Neural cell (in vitro differentiated cells): ENCODE results near the gene FGB.

Experiments used
- POLR2AphosphoS5 ChIP-seq: IDR thresholded peaks from 2 replicates; pipeline ENCODE4 v1.6.1; 2012
- RAD21 ChIP-seq: fragments of 450-650 bp; conservative IDR thresholded peaks from 2 replicates; pipeline ENCODE4 v1.6.1; 2014; ENCODE audit warnings: antibody characterized with exemption, mild to moderate bottlenecking, moderate library complexity
- TF ChIP-seq, protein P1 (sequence below): fragments of 450-650 bp; IDR thresholded peaks from 2 replicates; pipeline ENCODE4 v1.5.1; 2014; ENCODE audit warnings: antibody characterized with exemption, mild to moderate bottlenecking, moderate library complexity; ENCODE audit not compliant: poor library complexity, severe bottlenecking

DNA sequence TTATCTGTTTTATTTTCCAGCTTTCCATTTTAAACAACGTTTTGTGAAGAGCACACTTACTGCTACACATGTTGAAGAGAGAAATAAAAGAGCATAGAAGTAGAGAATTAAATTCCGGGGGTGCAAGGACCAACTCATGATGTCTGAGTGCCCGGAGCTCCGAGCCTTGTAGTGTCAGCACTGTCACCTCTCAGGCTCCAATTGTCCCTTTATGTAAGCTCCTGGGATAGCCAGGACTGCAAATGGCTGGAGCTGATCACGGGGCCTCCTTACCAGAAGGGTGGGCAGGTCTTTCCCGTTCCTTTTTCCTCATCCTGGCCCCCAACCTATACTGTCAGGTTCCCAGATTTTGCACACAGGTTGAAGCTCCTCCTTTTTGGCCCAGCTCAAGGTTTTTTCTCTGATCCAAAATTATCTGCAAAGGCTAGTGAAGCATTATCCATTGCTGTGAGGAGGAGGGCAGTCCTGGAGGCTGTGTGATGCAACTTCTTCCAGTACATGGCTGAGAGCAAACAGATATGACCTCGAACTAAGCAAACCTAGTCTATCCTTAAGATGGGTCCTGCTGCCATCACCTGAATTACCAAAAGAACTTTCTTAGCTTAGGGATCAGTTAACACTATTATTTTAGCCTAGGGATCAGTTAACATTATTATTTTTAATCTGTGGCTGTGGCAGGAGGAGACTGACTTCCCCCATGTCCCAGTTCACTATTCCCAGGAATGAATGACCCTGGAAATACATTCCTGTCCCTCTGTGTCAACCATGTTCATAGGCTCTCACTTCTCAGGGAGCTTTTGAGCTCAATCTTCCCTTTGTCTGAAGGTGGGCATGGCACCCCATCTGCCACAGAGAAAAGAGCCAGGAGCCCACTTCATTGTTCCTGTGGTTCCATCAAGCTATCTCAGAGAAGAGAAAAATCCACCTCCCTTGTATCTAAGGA, 49.9 kb downstream of the FGB start, which contains the start of gene FGG:
- TF ChIP-seq, protein P1, sequence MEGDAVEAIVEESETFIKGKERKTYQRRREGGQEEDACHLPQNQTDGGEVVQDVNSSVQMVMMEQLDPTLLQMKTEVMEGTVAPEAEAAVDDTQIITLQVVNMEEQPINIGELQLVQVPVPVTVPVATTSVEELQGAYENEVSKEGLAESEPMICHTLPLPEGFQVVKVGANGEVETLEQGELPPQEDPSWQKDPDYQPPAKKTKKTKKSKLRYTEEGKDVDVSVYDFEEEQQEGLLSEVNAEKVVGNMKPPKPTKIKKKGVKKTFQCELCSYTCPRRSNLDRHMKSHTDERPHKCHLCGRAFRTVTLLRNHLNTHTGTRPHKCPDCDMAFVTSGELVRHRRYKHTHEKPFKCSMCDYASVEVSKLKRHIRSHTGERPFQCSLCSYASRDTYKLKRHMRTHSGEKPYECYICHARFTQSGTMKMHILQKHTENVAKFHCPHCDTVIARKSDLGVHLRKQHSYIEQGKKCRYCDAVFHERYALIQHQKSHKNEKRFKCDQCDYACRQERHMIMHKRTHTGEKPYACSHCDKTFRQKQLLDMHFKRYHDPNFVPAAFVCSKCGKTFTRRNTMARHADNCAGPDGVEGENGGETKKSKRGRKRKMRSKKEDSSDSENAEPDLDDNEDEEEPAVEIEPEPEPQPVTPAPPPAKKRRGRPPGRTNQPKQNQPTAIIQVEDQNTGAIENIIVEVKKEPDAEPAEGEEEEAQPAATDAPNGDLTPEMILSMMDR = no peak
- TF ChIP-seq RAD21 (no peak), POLR2AphosphoS5 (no peak)
